ENCODE data around the gene DAO.

The DAO gene

GRCh38 chr12:108930756-108931155 is 50.9 kb downstream of the DAO start:
- TF ChIP-seq, protein P1, sequence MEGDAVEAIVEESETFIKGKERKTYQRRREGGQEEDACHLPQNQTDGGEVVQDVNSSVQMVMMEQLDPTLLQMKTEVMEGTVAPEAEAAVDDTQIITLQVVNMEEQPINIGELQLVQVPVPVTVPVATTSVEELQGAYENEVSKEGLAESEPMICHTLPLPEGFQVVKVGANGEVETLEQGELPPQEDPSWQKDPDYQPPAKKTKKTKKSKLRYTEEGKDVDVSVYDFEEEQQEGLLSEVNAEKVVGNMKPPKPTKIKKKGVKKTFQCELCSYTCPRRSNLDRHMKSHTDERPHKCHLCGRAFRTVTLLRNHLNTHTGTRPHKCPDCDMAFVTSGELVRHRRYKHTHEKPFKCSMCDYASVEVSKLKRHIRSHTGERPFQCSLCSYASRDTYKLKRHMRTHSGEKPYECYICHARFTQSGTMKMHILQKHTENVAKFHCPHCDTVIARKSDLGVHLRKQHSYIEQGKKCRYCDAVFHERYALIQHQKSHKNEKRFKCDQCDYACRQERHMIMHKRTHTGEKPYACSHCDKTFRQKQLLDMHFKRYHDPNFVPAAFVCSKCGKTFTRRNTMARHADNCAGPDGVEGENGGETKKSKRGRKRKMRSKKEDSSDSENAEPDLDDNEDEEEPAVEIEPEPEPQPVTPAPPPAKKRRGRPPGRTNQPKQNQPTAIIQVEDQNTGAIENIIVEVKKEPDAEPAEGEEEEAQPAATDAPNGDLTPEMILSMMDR (IDR thresholded peaks at IDR 0.05; ENCODE audit: insufficient read depth, low read length), result no peak
- TF ChIP-seq GABPA (IDR thresholded peaks at IDR 0.05; ENCODE audit: low read depth), result no peak
- no peak for TF ChIP-seq REST (IDR thresholded peaks at IDR 0.05; ENCODE audit: insufficient replicate concordance, low read depth)
- TF ChIP-seq POLR2AphosphoS5 (IDR thresholded peaks at IDR 0.05; ENCODE audit: low read depth), result no peak
- no peak for TF ChIP-seq SPI1 (IDR thresholded peaks at IDR 0.05; ENCODE audit: borderline replicate concordance, low read depth)
- no peak for DNase-seq (ENCODE audit: low read depth in 1 of 2, low spot score in 1 of 2)
- Histone ChIP-seq H3K27me3 (ENCODE audit: insufficient read depth, poor library complexity, severe bottlenecking) (no peaks in the 10 kb centered on the region), H3K27ac (replicated peaks) (no peak overlapping the region), H3K4me3 (replicated peaks; ENCODE audit: insufficient read depth, low read length) (no peak overlapping the region)

DNA sequence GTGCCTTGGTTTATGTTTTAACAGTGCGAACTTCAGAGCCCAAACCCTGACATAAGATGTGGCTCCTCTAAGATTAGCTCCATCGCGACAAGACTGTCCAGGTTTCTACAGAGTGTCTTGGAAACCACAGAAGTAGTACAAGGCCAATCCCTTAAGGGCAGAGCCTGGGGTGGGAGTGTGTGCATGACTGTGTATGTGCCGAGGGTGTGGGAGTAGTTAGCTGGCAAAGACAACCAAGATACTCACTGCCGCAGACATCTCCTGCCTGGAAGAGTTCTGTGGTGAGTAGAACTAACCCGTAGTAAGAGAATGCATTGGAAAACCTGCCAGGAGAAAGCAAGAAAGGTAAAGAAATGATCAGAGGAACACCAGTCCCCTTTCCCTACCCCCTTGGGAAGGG is 54.1 kb downstream of the DAO start:
- TF ChIP-seq, protein P1 (IDR thresholded peaks at IDR 0.05; ENCODE audit: insufficient read depth, low read length), result no peak
- no peak for TF ChIP-seq SPI1 (IDR thresholded peaks at IDR 0.05; ENCODE audit: borderline replicate concordance, low read depth)
- no peak for TF ChIP-seq REST (IDR thresholded peaks at IDR 0.05; ENCODE audit: insufficient replicate concordance, low read depth)
- TF ChIP-seq POLR2AphosphoS5 (IDR thresholded peaks at IDR 0.05; ENCODE audit: low read depth), result no peak
- no peak for TF ChIP-seq GABPA (IDR thresholded peaks at IDR 0.05; ENCODE audit: low read depth)
- DNase-seq (ENCODE audit: low read depth in 1 of 2, low spot score in 1 of 2), result no peak
- no peak overlapping the region for H3K27ac ChIP-seq (replicated peaks)
- H3K27me3 ChIP-seq (ENCODE audit: insufficient read depth, poor library complexity, severe bottlenecking), result no peaks in the 10 kb centered on the region
- H3K4me3 ChIP-seq (replicated peaks; ENCODE audit: insufficient read depth, low read length), result no peak overlapping the region

- H3K4me3 ChIP-seq (replicated peaks; ENCODE audit: insufficient read depth, low read length), result no peak overlapping the region
- no peak for TF ChIP-seq REST (IDR thresholded peaks at IDR 0.05; ENCODE audit: insufficient replicate concordance, low read depth)
- no peak for TF ChIP-seq SPI1 (IDR thresholded peaks at IDR 0.05; ENCODE audit: borderline replicate concordance, low read depth)
- no peak for TF ChIP-seq POLR2AphosphoS5 (IDR thresholded peaks at IDR 0.05; ENCODE audit: low read depth)
- H3K27ac ChIP-seq (replicated peaks), result no peak overlapping the region
- no peak for DNase-seq (ENCODE audit: low read depth in 1 of 2, low spot score in 1 of 2)
- H3K27me3 ChIP-seq (ENCODE audit: insufficient read depth, poor library complexity, severe bottlenecking), result no peaks in the 10 kb centered on the region
Measured at GRCh38 chr12:108935159-108935763, 55.4 kb downstream of the DAO start.

All from HL-60 (cell line).